Thyroid gland (tissue), 4 donors: Measurements from ENCODE around the gene TXLNA. TPM values are rescaled to one million over a fixed set of nuclear protein-coding genes. Genes with fewer than 3 reads are reported as not detected.

Experiments used
- DNase-seq, 2 donors: peaks; one replicate each; pipeline ENCODE4 v3.0.0-alpha.2; 2019
- H3K27ac ChIP-seq, 3 donors: fragments of 200-600 bp; sonication (generic); 1 replicate in 2 of 3; 2 replicates in 1 of 3; pipeline ENCODE4 v1.5.1; 2016 to 2019; ENCODE audit warnings: mild to moderate bottlenecking in 1 of 3, moderate library complexity in 1 of 3
- H3K27me3 ChIP-seq: fragments of 200-600 bp; sonication (generic); one replicate; pipeline ENCODE4 v1.5.1; 2019
- H3K36me3 ChIP-seq, 2 donors: fragments of 200-600 bp; sonication (generic); one replicate each; pipeline ENCODE4 v1.5.1; 2016 to 2019
- H3K4me1 ChIP-seq, 2 donors: fragments of 200-600 bp; sonication (generic); one replicate each; pipeline ENCODE4 v1.5.1; 2017 to 2019
- H3K4me3 ChIP-seq, 3 donors: fragments of 200-600 bp; sonication (generic); replicated peaks in 1 of 3; 1 replicate in 2 of 3; 2 replicates in 1 of 3; pipeline ENCODE4 v1.5.1; 2016; ENCODE audit warnings: mild to moderate bottlenecking in 1 of 3
- H3K9me3 ChIP-seq: fragments of 200-600 bp; sonication (generic); one replicate; pipeline ENCODE4 v1.5.1; 2017
- POLR2A ChIP-seq, 2 donors: fragments of 450-650 bp; IDR thresholded peaks; one replicate each; pipeline ENCODE4 v1.6.1; 2017; ENCODE audit warnings: antibody characterized with exemption in 2 of 2, mild to moderate bottlenecking in 2 of 2, moderate library complexity in 1 of 2
- WGBS, 2 donors: methylation state at CpG; one replicate each; pipeline ENCODE4 v1.1.5; 2017; 5-methylcytosine and 5-hydroxymethylcytosine counted together
- intact Hi-C: fragments of 100-400 bp; cut with DNase I; formaldehyde crosslinking; loops from one replicate; pipeline ENCODE4 v1.15.1; 2023
- total RNA-seq, 4 donors: library from RNA; depleted of rRNA; stranded (reverse); fragments of >200 nt; gene quantifications; one replicate each; pipeline ENCODE4 v1.2.3, GENCODE V29; 2016
- TF ChIP-seq, protein P1 (sequence below), 6 experiments: fragments of 200-600 bp in 3 of 6; fragments of 450-650 bp in 3 of 6; sonication (generic) in 3 of 6; IDR thresholded peaks; one replicate each; pipeline ENCODE4 v1.5.1; 2016 to 2019; ENCODE audit warnings: antibody characterized with exemption in 6 of 6, mild to moderate bottlenecking in 2 of 6, inconsistent platforms in 1 of 6, moderate library complexity in 1 of 6

TXLNA gene
- total RNA-seq, 4 donors from 2014 or later, result 47.7 to 69.4 (median 60.6) TPM

DNA sequence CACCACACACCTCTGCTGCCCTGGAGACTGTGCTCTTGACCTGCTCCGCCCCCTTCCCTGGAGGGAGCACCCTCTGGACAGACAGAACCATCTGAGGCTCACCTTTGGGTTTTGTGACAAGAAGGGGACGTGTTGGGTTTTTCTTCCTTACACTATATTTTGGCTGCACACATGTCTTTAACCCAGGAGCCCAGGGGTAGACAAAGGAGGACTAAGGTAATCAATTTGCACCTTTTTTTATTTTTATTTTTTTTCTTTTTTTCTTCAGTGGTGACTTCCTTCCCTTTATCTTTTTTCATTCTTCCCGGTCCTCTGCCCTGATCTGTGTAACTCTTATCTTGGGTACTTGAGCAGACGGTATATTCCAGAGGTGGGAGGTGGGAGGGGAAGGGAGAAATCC, 8.5 kb upstream of the TXLNA start:
- TF ChIP-seq, protein P1, sequence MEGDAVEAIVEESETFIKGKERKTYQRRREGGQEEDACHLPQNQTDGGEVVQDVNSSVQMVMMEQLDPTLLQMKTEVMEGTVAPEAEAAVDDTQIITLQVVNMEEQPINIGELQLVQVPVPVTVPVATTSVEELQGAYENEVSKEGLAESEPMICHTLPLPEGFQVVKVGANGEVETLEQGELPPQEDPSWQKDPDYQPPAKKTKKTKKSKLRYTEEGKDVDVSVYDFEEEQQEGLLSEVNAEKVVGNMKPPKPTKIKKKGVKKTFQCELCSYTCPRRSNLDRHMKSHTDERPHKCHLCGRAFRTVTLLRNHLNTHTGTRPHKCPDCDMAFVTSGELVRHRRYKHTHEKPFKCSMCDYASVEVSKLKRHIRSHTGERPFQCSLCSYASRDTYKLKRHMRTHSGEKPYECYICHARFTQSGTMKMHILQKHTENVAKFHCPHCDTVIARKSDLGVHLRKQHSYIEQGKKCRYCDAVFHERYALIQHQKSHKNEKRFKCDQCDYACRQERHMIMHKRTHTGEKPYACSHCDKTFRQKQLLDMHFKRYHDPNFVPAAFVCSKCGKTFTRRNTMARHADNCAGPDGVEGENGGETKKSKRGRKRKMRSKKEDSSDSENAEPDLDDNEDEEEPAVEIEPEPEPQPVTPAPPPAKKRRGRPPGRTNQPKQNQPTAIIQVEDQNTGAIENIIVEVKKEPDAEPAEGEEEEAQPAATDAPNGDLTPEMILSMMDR (IDR thresholded peaks at IDR 0.05), result no peak
- no peak for TF ChIP-seq POLR2A (IDR thresholded peaks at IDR 0.05)
- 86 to 90% methylated on average over 4 of the region's 4 CpGs for WGBS, 2 donors
- H3K36me3 ChIP-seq, result peaks cover 45 to 61% of the 10 kb centered on the region in 2 donors

DNA sequence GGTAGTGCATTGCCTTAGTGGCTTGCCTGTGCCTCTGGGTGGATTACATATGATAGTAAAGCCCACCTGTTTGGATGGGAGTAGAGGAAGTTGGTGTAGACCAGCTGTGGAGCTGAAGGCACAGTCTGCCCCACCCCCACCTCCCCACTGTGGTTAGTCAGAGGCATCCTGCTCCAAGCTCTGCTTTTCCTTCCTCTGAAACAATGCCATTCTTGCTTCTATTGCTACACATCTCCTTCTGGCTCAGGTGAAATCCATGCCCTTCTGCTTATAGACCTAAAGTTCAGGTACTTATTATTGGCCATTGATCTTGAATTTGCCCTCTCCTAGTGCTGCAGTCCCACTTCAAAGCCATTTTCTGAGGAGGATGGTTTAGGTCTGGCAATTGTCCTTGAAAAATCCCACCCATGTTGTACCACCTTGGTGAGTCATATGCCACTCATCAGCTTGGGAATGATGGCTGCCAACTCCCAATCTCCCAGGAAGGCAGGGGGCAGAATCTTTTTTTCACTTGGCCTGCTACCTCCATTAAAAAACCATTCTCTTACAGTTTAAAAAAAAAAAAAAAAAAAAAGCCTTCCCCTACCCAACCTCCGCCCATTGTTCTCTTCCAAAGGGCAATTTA, 6.7 kb upstream of the TXLNA start:
- peaks cover 37 to 47% of the 10 kb centered on the region in 2 donors for H3K36me3 ChIP-seq
- no peak overlapping the region for H3K4me3 ChIP-seq
- H3K9me3 ChIP-seq, result no peaks in the 10 kb centered on the region
- TF ChIP-seq, protein P1 (IDR thresholded peaks at IDR 0.05), result no peak
- TF ChIP-seq POLR2A (IDR thresholded peaks at IDR 0.05), result no peak
- no peaks in the 10 kb centered on the region for H3K27me3 ChIP-seq
- 95 to 97% methylated on average over 1 of the region's 1 CpG for WGBS, 2 donors
- intact Hi-C loops, result no loop called here
- no peak overlapping the region for H3K27ac ChIP-seq
- no peaks in the 10 kb centered on the region for H3K4me1 ChIP-seq
- no peak for DNase-seq

More for the DNA sequence above, 8.5 kb upstream of the TXLNA start:
- no peak for DNase-seq
- Histone ChIP-seq H3K4me1 (no peaks in the 10 kb centered on the region), H3K27ac (no peak overlapping the region), H3K4me3 (no peak overlapping the region), H3K27me3 (no peaks in the 10 kb centered on the region), H3K9me3 (no peaks in the 10 kb centered on the region)
- intact Hi-C loops, result no loop called here

DNA sequence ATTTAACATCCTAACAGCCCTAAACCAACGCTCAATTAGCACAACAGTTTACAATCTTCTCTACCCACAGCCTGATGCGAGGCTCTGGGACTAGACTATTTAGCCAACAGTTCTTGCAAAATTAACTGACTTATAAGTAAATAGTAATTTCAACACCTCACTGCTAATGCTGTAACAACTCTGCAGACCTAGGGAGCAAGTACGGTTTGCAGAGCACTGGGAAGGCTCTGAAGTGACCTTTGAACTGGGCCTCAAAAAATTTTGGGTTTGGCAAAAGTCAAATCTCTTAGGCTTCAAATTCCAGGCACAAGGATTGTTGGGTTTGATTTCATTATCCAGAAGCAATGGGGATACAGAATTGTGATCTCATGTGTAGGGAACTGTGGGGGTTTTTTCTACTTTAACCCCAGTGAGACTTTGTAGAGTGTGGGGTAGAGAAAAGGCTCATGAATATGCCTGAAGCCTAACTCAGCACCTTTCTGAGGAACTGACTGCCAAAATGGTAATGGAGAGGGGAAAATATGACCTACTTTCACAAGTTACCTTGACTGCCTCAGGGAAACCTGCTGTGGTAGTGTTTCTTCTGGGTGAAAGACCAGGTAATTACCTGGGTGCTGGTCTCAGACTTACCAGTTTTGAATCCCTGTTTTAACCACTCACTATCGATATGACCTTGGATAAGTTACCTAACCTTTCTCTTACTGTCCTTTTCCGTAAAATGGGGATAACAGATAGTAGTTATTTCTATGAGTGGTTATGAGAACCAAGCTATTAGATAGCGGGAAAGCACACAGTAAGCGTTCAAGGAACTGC, 889 bp upstream of the TXLNA start:
- no peaks in the 10 kb centered on the region for H3K9me3 ChIP-seq
- H3K36me3 ChIP-seq, result peaks cover 0 to 7% of the 10 kb centered on the region in 2 donors
- peak overlapping the region; percentile 81 to 94 (median 87) for H3K27ac ChIP-seq
- peak overlapping the region in 1 of 3 donors; percentile 49 for H3K4me3 ChIP-seq
- intact Hi-C loops, result no loop called here
- WGBS, 2 donors, result 80 to 84% methylated on average over 7 of the region's 7 CpGs
- DNase-seq, result no peak
- H3K4me1 ChIP-seq, result peaks cover 18 to 31% of the 10 kb centered on the region in 2 donors
- no peaks in the 10 kb centered on the region for H3K27me3 ChIP-seq
- no peak for TF ChIP-seq POLR2A (IDR thresholded peaks at IDR 0.05)
- TF ChIP-seq, protein P1 (IDR thresholded peaks at IDR 0.05), result no peak

DNA sequence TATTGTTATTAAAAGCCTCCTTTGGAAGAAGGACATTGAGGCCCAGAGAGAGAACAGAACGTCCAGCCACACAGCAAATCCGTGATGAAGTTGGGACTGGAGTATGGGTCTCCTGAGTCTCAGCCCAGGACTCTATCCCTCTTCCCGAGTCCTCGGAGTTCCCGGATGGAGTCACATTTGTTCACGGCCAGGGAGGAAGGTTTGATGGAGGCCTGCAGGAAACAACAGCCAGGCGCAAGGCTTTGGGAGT, 357 bp upstream of the TXLNA start:
- Histone ChIP-seq H3K36me3 (peaks cover 2 to 7% of the 10 kb centered on the region in 2 donors), H3K4me1 (peaks cover 18 to 33% of the 10 kb centered on the region in 2 donors), H3K27me3 (no peaks in the 10 kb centered on the region), H3K27ac (peak overlapping the region; percentile 81 to 94 (median 87)), H3K9me3 (no peaks in the 10 kb centered on the region), H3K4me3 (peak overlapping the region in 1 of 3 donors; percentile 49)
- 11% methylated on average over 7 of the region's 7 CpGs for WGBS, 2 donors
- DNase-seq, result no peak
- intact Hi-C loops, result no loop called here
- no peak for TF ChIP-seq POLR2A (IDR thresholded peaks at IDR 0.05)
- TF ChIP-seq, protein P1 (IDR thresholded peaks at IDR 0.05), result no peak
